Measurements from ENCODE around the gene RALGPS1.

- TF ChIP-seq CTCF (IDR thresholded peaks at IDR 0.05; ENCODE audit: poor library complexity) (no peak), EZH2 (IDR thresholded peaks at IDR 0.05; ENCODE audit: borderline replicate concordance) (no peak)
These were observed 160.3 kb downstream of the RALGPS1 start for GRCh38 chr9:127074561-127075548.
